Omental fat pad (tissue), 4 donors: Measurements from ENCODE around the gene COL4A2. TPM values are rescaled to one million over a fixed set of nuclear protein-coding genes. Genes with fewer than 3 reads are reported as not detected.
"Not testable (repeated sequence)": the region's sequence is repeated elsewhere in the genome, so short reads cannot be mapped to it uniquely, and the experiment has no call there.

Experiments used
- ATAC-seq: fragments of 150-250 bp; one replicate; pipeline ENCODE4 v1.9.1; 2016; ENCODE audit warnings: mild to moderate bottlenecking, moderate library complexity; ENCODE audit not compliant: low FRiP score
- DNase-seq: peaks from one replicate; pipeline ENCODE4 v3.0.0-alpha.2; 2019; ENCODE audit warnings: low spot score
- total RNA-seq, 4 donors: library from RNA; depleted of rRNA; stranded (reverse); fragments of >200 nt; gene quantifications; one replicate each; pipeline ENCODE4 v1.1.0, GENCODE V29; 2016
- TF ChIP-seq, protein P1 (sequence below), 3 donors: fragments of 450-650 bp; IDR thresholded peaks; one replicate each; pipeline ENCODE4 v1.5.1; 2016 to 2017; ENCODE audit warnings: antibody characterized with exemption in 3 of 3, mild to moderate bottlenecking in 3 of 3, moderate library complexity in 2 of 3

The COL4A2 gene
- total RNA-seq, 4 donors from 2014 or later, result 380 to 788 (median 684) TPM

DNA sequence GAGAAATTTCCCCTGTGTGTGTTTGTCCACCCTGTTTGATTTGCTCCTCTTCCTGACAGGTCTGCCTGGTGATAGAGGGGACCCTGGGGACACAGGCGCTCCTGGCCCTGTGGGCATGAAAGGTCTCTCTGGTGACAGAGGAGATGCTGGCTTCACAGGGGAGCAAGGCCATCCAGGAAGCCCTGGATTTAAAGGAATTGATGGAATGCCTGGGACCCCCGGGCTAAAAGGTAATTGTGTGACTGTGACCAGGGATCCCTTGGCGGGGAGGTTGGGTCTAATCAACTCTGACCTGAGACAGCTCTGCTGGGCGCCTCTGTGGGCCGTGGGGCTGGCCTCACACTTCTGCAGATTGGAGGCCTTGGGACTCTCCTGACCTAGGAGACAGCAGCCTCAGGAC, 173.1 kb downstream of the COL4A2 start:
- DNase-seq (no peak), ATAC-seq (no peak)
- TF ChIP-seq, protein P1, sequence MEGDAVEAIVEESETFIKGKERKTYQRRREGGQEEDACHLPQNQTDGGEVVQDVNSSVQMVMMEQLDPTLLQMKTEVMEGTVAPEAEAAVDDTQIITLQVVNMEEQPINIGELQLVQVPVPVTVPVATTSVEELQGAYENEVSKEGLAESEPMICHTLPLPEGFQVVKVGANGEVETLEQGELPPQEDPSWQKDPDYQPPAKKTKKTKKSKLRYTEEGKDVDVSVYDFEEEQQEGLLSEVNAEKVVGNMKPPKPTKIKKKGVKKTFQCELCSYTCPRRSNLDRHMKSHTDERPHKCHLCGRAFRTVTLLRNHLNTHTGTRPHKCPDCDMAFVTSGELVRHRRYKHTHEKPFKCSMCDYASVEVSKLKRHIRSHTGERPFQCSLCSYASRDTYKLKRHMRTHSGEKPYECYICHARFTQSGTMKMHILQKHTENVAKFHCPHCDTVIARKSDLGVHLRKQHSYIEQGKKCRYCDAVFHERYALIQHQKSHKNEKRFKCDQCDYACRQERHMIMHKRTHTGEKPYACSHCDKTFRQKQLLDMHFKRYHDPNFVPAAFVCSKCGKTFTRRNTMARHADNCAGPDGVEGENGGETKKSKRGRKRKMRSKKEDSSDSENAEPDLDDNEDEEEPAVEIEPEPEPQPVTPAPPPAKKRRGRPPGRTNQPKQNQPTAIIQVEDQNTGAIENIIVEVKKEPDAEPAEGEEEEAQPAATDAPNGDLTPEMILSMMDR (IDR thresholded peaks at IDR 0.05), result no peak

DNA sequence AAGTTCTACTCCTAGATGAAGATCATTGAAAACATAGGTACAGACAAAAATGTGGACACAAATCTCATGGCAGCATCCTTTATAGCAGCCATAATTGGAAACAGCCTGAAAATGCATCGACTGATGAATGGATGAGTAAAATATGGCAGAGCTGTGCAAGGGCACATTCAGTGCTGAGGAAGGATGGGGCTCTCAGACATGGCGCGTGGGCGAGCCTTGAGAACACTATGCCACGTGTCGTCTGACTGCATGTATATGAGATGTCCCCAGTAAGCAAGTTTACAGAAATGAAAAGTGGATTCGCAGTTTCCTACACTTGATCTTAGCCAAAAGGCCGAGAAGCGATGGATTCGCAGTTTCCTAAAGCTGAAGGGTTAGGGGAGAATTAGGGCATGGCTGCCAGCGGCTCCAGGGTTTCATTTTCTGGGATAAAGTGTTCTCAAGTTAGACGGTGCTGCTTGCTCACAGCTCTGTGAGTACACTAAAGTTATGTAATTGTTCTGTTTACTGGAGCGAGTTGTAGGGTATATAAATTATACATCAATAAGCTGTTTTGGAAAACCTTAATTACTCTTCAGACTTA, 176.4 kb downstream of the COL4A2 start:
- no peak for DNase-seq
- no peak for ATAC-seq
- TF ChIP-seq, protein P1 (IDR thresholded peaks at IDR 0.05), result no peak

DNA sequence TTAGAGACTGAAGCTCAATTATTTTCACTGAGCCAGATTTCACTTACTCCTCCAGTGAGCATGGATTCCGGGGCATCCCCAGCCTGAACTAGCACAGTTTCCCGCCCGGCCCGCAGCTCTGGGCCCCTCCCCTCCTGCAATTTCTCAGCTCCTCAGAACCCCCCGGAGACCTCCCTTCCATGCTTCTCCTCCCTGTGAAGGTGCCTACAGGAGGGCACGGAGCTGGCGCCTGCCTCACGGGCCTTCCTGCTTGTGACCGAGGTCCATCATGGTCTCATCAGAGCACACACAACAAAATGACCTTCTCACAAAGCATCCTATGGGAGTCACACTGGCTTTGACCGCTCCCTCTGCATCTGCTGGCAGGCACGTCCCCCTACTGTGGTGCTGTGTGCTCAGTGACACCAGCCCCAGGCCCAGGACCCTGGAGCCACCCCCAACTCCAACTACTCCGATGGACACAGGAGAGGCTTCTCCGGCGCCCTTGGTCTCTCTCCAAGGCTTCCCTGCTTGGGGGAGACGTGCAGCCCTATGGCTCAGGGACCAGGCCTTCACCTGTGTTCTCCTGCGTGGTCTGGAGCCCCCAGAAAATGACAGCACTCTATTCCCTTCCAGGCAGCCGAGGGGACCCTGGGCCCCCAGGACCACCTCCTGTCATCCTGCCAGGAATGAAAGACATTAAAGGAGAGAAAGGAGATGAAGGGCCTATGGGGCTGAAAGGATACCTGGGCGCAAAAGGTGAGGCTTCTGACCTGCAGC, 177.4 kb downstream of the COL4A2 start:
- no peak for DNase-seq
- TF ChIP-seq, protein P1 (IDR thresholded peaks at IDR 0.05), result no peak
- no peak for ATAC-seq

DNA sequence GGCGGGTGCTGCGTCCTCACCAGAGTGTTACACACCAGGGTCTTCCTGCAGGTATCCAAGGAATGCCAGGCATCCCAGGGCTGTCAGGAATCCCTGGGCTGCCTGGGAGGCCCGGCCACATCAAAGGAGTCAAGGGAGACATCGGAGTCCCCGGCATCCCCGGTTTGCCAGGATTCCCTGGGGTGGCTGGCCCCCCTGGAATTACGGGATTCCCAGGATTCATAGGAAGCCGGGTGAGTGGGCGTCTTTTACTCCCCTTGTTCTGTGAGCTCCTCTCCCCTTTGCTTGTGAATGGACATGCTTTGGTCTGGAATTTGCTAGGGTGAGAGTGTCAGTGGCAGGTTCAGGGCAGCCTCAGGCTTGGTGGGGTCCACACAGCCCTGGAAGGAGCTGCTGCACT, 178.5 kb downstream of the COL4A2 start:
- ATAC-seq (no peak), DNase-seq (no peak)
- TF ChIP-seq, protein P1 (IDR thresholded peaks at IDR 0.05), result no peak

DNA sequence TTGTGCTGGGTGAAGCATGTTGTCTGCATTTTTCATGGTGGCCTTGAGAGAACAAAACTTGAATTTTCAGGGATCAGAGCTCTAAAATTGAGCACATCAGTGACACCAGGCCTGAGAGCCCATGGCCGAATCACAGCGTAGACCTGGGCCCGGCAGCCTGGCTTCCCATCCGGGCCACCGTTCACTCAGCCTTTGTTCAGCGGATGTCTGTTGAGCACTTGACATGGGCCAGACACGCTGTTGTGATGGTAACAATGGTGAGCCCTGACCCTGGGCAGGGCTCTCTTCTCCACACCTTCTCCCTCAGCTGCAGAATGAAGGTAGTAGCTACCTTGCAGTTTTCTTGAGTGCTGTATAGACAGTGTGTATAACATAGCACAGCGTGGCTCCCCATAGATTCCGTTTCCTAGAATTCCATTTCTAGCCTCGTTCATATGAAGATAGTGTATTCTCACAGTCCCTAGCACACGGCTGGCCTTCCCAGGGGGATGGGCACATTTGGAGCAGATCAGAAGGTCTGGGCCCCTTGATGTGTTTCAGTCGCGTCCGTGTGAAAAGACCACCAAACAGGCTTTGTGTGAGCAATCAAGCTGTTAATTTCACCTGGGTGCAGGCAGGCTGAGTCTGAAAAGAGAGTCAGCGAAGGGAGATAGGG, 179.1 kb downstream of the COL4A2 start:
- ATAC-seq (no peak), DNase-seq (no peak)
- TF ChIP-seq, protein P1 (IDR thresholded peaks at IDR 0.05), result no peak

DNA sequence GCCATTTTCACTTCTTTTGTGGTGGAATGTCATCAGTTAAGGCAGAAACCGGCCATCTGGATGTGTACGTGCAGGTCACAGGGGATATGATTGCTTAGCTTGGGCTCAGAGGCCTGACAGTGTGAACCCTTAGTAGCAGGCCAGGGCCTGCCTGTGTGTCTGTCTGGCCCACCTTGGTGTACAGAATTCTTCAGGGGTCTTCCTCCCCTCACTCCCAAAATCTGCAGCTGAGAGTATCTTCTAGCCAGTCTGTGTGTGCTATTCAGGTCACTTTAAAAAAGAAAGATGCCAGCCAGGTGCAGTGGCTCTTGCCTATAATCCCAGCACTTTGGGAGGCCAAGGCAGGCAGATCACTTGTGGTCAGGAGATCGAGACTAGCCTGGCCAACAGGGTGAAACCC, 179.8 kb downstream of the COL4A2 start:
- not testable (repeated sequence) for ATAC-seq, DNase-seq

DNA sequence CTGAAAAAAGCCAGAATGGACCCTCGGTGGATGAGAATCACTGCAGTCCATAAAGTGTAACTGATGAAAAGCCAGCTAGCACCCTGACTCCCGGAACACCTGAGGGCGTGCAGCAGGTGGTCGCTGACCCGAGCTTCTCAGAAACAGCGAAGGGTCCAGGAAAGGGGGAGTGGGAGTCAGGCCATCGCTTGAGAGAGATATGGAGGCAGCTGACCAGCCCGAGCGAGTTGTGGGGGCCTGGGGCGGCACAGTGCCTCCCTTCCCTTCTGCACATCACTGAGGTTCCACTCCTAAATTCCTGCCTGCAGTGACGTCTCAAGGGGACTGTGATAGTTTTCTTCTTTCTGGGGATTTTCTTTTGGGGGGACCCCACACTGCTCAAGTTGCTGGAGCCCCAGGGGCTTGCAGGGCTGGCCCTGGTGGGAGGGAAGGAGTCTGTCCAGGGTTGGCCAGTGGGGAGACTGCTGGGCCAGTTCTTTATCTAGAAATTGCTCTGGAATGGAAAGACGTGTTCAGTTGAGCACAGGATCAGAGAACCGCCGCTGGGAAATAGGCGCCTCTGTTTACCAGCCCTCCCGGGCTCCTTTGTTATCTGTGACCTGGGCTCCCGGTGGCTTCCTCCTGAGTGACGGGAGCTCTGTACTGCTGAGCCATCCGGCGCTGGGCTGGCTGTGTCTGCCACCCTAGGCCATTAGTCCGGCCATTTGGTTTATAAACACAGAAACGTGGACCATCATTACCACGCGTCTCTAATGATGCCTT, 183.1 kb downstream of the COL4A2 start:
- no peak for DNase-seq
- TF ChIP-seq, protein P1 (IDR thresholded peaks at IDR 0.05), result no peak
- ATAC-seq, result no peak
